GM12878 (cell line): Measurements from ENCODE around the gene CACNA1D. TPM values are rescaled to one million over a fixed set of nuclear protein-coding genes. Genes with fewer than 3 reads are reported as not detected.
A peak's percentile ranks its signal among the peaks of the same experiment; 100 is the strongest.

Source experiments
- ATAC-seq: fragments of 200-7000 bp; cut with Tn5 transposase; 3 replicates; pipeline ENCODE4 v1.9.1; 2020; ENCODE audit warnings: mild to moderate bottlenecking, moderate library complexity
- BruUV-seq: library from RNA; stranded (reverse); fragments of 400-500 nt; replicated peaks from 2 replicates; lab custom pipeline; 2021; lab: Mats Ljungman, UMichigan
- CTCF ChIA-PET: fragments of 300-600 bp; sonication (Branson Sonifier 250); formaldehyde crosslinking; extraction: SDS; loops from one replicate; lab custom pipeline; 2021; ENCODE audit warnings: inconsistent platforms; lab: Yijun Ruan, JAX
- POLR2A ChIA-PET: fragments of 350-600 bp; formaldehyde crosslinking; extraction: SDS; loops from one replicate; lab custom pipeline; 2021; ENCODE audit warnings: inconsistent platforms; lab: Charles Lee
- RAD21 ChIA-PET: fragments of 300-600 bp; sonication (Branson Sonifier 250); formaldehyde crosslinking; loops from one replicate; lab custom pipeline; 2023; ENCODE audit warnings: antibody characterized with exemption; ENCODE audit not compliant: unreplicated experiment; lab: Charles Lee
- SMC1A ChIA-PET: fragments of 300-600 bp; sonication (Branson Sonifier 250); formaldehyde crosslinking; loops from one replicate; lab custom pipeline; 2023; ENCODE audit not compliant: unreplicated experiment, uncharacterized antibody; lab: Charles Lee
- DNase-seq: peaks from one replicate; pipeline ENCODE4 v3.0.0-alpha.2; 2011; ENCODE audit warnings: low read depth, low spot score
- FAIRE-seq: peaks from 3 replicates; lab custom pipeline; 2011; peaks lifted over from hg19 to GRCh38; lab: Jason Lieb, UNC
- H2AFZ ChIP-seq: 2 replicates; pipeline ENCODE4 v1.6.0; 2011; ENCODE audit warnings: low read depth, low read length, control low read depth; ENCODE audit not compliant: control insufficient read depth
- H3K27ac ChIP-seq: 2 replicates; pipeline ENCODE4 v1.5.1; 2011; ENCODE audit warnings: control low read depth; ENCODE audit not compliant: control insufficient read depth, insufficient read depth
- H3K27me3 ChIP-seq, 2 experiments: replicated peaks in 1 of 2; 2 replicates each; pipeline versions ENCODE4 v1.6.0 to v1.6.1; 2011; ENCODE audit warnings: low read length in 1 of 2; ENCODE audit not compliant: control insufficient read depth in 2 of 2, insufficient read depth in 2 of 2
- H3K36me3 ChIP-seq, 2 experiments: 2 replicates each; pipeline ENCODE4 v1.5.1; 2011; ENCODE audit warnings: low read length in 1 of 2; ENCODE audit not compliant: control insufficient read depth in 2 of 2, insufficient read depth in 2 of 2
- H3K4me1 ChIP-seq: 2 replicates; pipeline ENCODE4 v1.6.1; 2011; ENCODE audit warnings: mild to moderate bottlenecking, low read length, moderate library complexity, mixed read lengths; ENCODE audit not compliant: control insufficient read depth, insufficient read depth
- H3K4me2 ChIP-seq: 2 replicates; pipeline ENCODE4 v1.6.0; 2011; ENCODE audit warnings: control low read depth; ENCODE audit not compliant: control insufficient read depth, insufficient read depth
- H3K4me3 ChIP-seq: fragments of 200-600 bp; sonication (generic); 2 replicates; pipeline ENCODE4 v1.5.1; 2016
- H3K79me2 ChIP-seq: 2 replicates; pipeline ENCODE4 v1.6.0; 2011; ENCODE audit warnings: low read length; ENCODE audit not compliant: control insufficient read depth, insufficient read depth
- H3K9ac ChIP-seq: 2 replicates; pipeline ENCODE4 v1.8.0; 2011; ENCODE audit warnings: low read length, control low read depth, mixed read lengths; ENCODE audit not compliant: control insufficient read depth, insufficient read depth
- H3K9me3 ChIP-seq: replicated peaks from 3 replicates; pipeline ENCODE4 v1.5.1; 2011; ENCODE audit warnings: mild to moderate bottlenecking, low read length; ENCODE audit not compliant: control insufficient read depth, insufficient read depth
- H4K20me1 ChIP-seq: 2 replicates; pipeline ENCODE4 v1.6.0; 2011; ENCODE audit not compliant: control insufficient read depth, insufficient read depth
- BHLHE40 ChIP-seq, 2 experiments: fragments of 450-650 bp in 1 of 2; IDR thresholded peaks; 2 replicates each; pipeline ENCODE4 v1.6.1; 2011 to 2017; ENCODE audit warnings: low read depth in 2 of 2, borderline replicate concordance in 1 of 2, improper control_type of control experiment in 1 of 2, low read length in 1 of 2, mild to moderate bottlenecking in 1 of 2
- CHD2 ChIP-seq: IDR thresholded peaks from 2 replicates; pipeline ENCODE4 v1.6.1; 2011; ENCODE audit warnings: low read depth, low read length, improper control_type of control experiment, borderline replicate concordance
- EGR1 ChIP-seq, 2 experiments: IDR thresholded peaks; 1 replicate in 1 of 2; 2 replicates in 1 of 2; pipeline ENCODE4 v1.6.1; 2011 to 2012; ENCODE audit warnings: low read depth in 2 of 2, low read length in 2 of 2, borderline replicate concordance in 1 of 2, mild to moderate bottlenecking in 1 of 2, moderate library complexity in 1 of 2
- GABPA ChIP-seq: IDR thresholded peaks from 2 replicates; pipeline ENCODE4 v1.6.1; 2014; ENCODE audit warnings: antibody characterized with exemption, low read depth, mild to moderate bottlenecking, inconsistent platforms
- HDGF ChIP-seq: fragments of 450-650 bp; IDR thresholded peaks from 2 replicates; pipeline ENCODE4 v1.6.1; 2016; ENCODE audit warnings: antibody characterized with exemption
- KAT2A ChIP-seq: conservative IDR thresholded peaks from 2 replicates; pipeline ENCODE4 v1.6.1; 2011; ENCODE audit warnings: low read depth, low read length; ENCODE audit not compliant: control insufficient read depth
- MEF2B ChIP-seq: fragments of 450-650 bp; IDR thresholded peaks from 2 replicates; pipeline ENCODE4 v1.6.1; 2018; ENCODE audit warnings: mild to moderate bottlenecking, moderate library complexity; ENCODE audit not compliant: partially characterized antibody, poor library complexity, severe bottlenecking
- SMC3 ChIP-seq: IDR thresholded peaks from 2 replicates; pipeline ENCODE4 v1.6.1; 2011; ENCODE audit warnings: low read length, improper control_type of control experiment, borderline replicate concordance
- SP1 ChIP-seq: IDR thresholded peaks from one replicate; pipeline ENCODE4 v1.6.1; 2011; ENCODE audit warnings: low read depth, low read length
- SPI1 ChIP-seq: IDR thresholded peaks from 2 replicates; pipeline ENCODE4 v1.6.1; 2011; ENCODE audit warnings: low read depth, mild to moderate bottlenecking, low read length, moderate library complexity, borderline replicate concordance; ENCODE audit not compliant: insufficient read depth
- STAT1 ChIP-seq: fragments of 450-650 bp; conservative IDR thresholded peaks from 2 replicates; pipeline ENCODE4 v1.6.1; 2014; ENCODE audit warnings: antibody characterized with exemption, mild to moderate bottlenecking
- WGBS: methylation state at CpG from one replicate; pipeline ENCODE4 v1.1.6; 2016; ENCODE audit warnings: low lambda C conversion rate; ENCODE audit not compliant: insufficient replicate concordance, insufficient coverage; ENCODE audit errors: missing lambda C conversion rate; 5-methylcytosine and 5-hydroxymethylcytosine counted together
- in situ Hi-C: fragments of 300-500 bp; cut with MboI; formaldehyde crosslinking; loops from 9 replicates; pipeline ENCODE4 v1.14.3; 2018; ENCODE audit warnings: mixed read lengths
- intact Hi-C: fragments of 100-400 bp; cut with micrococcal nuclease; formaldehyde crosslinking; loops from one replicate; pipeline ENCODE4 v1.14.2; 2022; ENCODE audit not compliant: unreplicated experiment
- polyA plus RNA-seq, 11 experiments: library from polyadenylated mRNA; depleted of rRNA in 4 of 11; unstranded in 6 of 11; stranded (reverse) in 5 of 11; fragments of >200 nt; fragmentation: Nextera tagmentation in 4 of 11; fragmentation: Illumina TruSeq in 1 of 11; extraction: Ambion mirVana in 4 of 11; extraction: Trizol in 1 of 11; gene quantifications; 1 replicate in 1 of 11; 2 replicates in 10 of 11; pipeline versions ENCODE4 v1.2.1 to v1.2.3, GENCODE V29; 2011 to 2016; ENCODE audit warnings: inconsistent platforms in 2 of 11, missing spikeins in 2 of 11, low read depth in 1 of 11
- total RNA-seq, 4 experiments: library from RNA; depleted of rRNA in 3 of 4; stranded (reverse); fragments of >200 nt in 3 of 4; fragmentation: Illumina TruSeq in 1 of 4; extraction: Trizol in 1 of 4; gene quantifications; 2 replicates each; pipeline versions ENCODE4 v1.2.1 to v1.2.3, GENCODE V29; 2013 to 2021
- TF ChIP-seq, protein P1 (sequence below): fragments of 450-650 bp; IDR thresholded peaks from 2 replicates; pipeline ENCODE4 v1.6.1; 2017; ENCODE audit warnings: mild to moderate bottlenecking, moderate library complexity

Gene CACNA1D
- total and polyA plus RNA-seq, 10 of the 15 experiments (the other 5 are each of a cell fraction or from before 2014, with no cell fraction given) = 0.21 to 24.4 (median 1.6) TPM

DNA sequence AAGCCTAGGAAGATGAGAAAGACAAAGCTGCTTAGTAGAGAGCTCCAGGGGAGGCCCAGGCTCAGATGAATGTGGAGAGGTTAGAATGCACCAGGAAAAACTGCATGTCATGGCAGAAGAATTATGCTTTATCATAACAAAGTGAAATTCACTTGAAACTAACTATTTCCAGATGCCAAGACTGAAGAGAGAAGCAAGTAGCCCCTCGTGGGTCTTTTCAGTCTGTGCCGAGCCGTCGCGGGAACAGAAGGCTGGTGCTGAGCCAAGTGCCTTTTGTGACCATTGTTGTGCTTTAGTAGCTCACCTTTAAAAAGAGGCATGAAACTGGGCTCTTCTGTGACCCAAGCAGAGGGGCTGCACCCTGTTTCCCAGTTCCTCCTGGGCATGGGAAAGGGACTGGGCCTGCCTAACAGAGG lies 278.6 kb downstream of the CACNA1D start:
- ChIA-PET SMC1A (interaction anchor here (0.9 to 4.5 kb wide), 5 partner anchors 9 to 118 kb away, joined by 3 to 40 read pairs (median 4); no protein-coding TSS in a partner anchor), CTCF (interaction anchor here (0.9 kb wide), 1 partner anchor 68 kb away, joined by 3 read pairs; no protein-coding TSS in a partner anchor)
- no TSS peak for BruUV-seq

More for the DNA sequence above, 278.6 kb downstream of the CACNA1D start:
- H3K4me3 ChIP-seq = no peak overlapping the region
- no peak overlapping the region; the same call in 1 of the 2 replicates for H3K9ac ChIP-seq
- no peak for FAIRE-seq
- no peak for TF ChIP-seq GABPA
- TF ChIP-seq SPI1 = peak; percentile 74; the same call in 1 of the 2 replicates
- no peak for TF ChIP-seq BHLHE40 (IDR thresholded peaks at IDR 0.05; ENCODE audit: borderline replicate concordance in 1 of 2, low read depth in 2 of 2, low read length in 1 of 2)
- TF ChIP-seq STAT1 = no peak
- no peak for TF ChIP-seq SP1
- TF ChIP-seq CHD2 = no peak
- no peak for TF ChIP-seq KAT2A
- TF ChIP-seq EGR1 (IDR thresholded peaks at IDR 0.05; ENCODE audit: borderline replicate concordance in 1 of 2, low read depth in 2 of 2, low read length in 2 of 2) = no peak
- TF ChIP-seq MEF2B = peak; percentile 18
- TF ChIP-seq HDGF = no peak
- TF ChIP-seq, protein P1, sequence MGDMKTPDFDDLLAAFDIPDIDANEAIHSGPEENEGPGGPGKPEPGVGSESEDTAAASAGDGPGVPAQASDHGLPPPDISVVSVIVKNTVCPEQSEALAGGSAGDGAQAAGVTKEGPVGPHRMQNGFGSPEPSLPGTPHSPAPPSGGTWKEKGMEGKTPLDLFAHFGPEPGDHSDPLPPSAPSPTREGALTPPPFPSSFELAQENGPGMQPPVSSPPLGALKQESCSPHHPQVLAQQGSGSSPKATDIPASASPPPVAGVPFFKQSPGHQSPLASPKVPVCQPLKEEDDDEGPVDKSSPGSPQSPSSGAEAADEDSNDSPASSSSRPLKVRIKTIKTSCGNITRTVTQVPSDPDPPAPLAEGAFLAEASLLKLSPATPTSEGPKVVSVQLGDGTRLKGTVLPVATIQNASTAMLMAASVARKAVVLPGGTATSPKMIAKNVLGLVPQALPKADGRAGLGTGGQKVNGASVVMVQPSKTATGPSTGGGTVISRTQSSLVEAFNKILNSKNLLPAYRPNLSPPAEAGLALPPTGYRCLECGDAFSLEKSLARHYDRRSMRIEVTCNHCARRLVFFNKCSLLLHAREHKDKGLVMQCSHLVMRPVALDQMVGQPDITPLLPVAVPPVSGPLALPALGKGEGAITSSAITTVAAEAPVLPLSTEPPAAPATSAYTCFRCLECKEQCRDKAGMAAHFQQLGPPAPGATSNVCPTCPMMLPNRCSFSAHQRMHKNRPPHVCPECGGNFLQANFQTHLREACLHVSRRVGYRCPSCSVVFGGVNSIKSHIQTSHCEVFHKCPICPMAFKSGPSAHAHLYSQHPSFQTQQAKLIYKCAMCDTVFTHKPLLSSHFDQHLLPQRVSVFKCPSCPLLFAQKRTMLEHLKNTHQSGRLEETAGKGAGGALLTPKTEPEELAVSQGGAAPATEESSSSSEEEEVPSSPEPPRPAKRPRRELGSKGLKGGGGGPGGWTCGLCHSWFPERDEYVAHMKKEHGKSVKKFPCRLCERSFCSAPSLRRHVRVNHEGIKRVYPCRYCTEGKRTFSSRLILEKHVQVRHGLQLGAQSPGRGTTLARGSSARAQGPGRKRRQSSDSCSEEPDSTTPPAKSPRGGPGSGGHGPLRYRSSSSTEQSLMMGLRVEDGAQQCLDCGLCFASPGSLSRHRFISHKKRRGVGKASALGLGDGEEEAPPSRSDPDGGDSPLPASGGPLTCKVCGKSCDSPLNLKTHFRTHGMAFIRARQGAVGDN = peak; percentile 28; the same call in 1 of the 2 replicates
- TF ChIP-seq SMC3 = 0 out of 2 replicates have a peak, but pooled peaks have one; percentile 3
- TF ChIP-seq, all 136 proteins: peak for 4
- no peak; the same call in 1 of the 3 replicates for ATAC-seq
- Histone ChIP-seq H3K4me2 (no peak overlapping the region), H3K27ac (peak overlapping the region; percentile 25), H3K4me1 (peaks cover 29% of the 10 kb centered on the region), H3K9me3 (no peaks in the 10 kb centered on the region), H2AFZ (no peak overlapping the region), H3K27me3 (no peaks in the 10 kb centered on the region), H3K36me3 (no peaks in the 10 kb centered on the region), H4K20me1 (no peaks in the 10 kb centered on the region), H3K79me2 (no peaks in the 10 kb centered on the region)
- 81% methylated on average over 5 of the region's 5 CpGs for WGBS
- POLR2A ChIA-PET = interaction anchor here (2.6 to 4.5 kb wide), 2 partner anchors 22 to 72 kb away, joined by 7 to 30 read pairs; partner anchors contain the start of genes CHDH and IL17RB
- intact Hi-C loops (no loop called here), in situ Hi-C loops (no loop called here)
- RAD21 ChIA-PET = interaction anchor here (1.0 to 4.9 kb wide), 4 partner anchors 13 to 75 kb away, joined by 4 to 41 read pairs (median 6); partner anchors contain the start of genes CHDH and IL17RB
- DNase-seq = no peak
